BE2C (cell line): ENCODE results near the gene ALCAM.

Experiments
- DNase-seq: peaks from one replicate; pipeline ENCODE4 v3.0.0-alpha.2; 2020
- H3K27me3 ChIP-seq: fragments of 250-450 bp; sonication (Bioruptor Pico); 2 replicates; pipeline ENCODE4 v1.5.1; 2020; ENCODE audit warnings: mild to moderate bottlenecking
- H3K36me3 ChIP-seq: fragments of 250-450 bp; sonication (Bioruptor Pico); 2 replicates; pipeline ENCODE4 v1.5.1; 2020; ENCODE audit warnings: mild to moderate bottlenecking
- H3K4me1 ChIP-seq: fragments of 250-450 bp; sonication (Bioruptor Pico); 2 replicates; pipeline ENCODE4 v1.5.1; 2020
- H3K4me3 ChIP-seq: 2 replicates; pipeline ENCODE4 v1.5.1; 2011; ENCODE audit warnings: low read depth, low read length
- H3K9me3 ChIP-seq: fragments of 250-450 bp; sonication (Bioruptor Pico); 2 replicates; pipeline ENCODE4 v1.5.1; 2020
- TF ChIP-seq, protein P1 (sequence below): IDR thresholded peaks from 2 replicates; pipeline ENCODE4 v1.5.1; 2012; ENCODE audit warnings: mild to moderate bottlenecking, low read depth, low read length

ALCAM gene

DNA sequence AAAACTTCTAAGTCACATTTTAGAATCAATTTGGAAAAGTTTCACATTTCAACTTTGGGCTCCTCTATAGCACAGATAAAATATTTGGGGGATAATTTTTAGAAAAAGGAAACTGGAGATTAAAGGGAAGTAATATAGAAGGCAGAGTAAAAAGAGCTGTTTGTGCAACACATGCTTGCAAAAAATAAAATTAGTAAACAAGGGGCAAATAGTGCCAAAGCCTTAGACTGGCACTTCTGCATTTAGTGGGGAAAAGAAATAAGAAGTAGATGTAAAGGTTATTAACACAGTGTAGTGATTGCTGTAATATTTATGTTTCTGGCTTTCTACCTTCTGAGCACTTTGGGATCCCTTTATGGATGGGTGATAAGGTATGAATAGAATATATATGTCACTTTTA is 255.5 kb downstream of the ALCAM start:
- TF ChIP-seq, protein P1, sequence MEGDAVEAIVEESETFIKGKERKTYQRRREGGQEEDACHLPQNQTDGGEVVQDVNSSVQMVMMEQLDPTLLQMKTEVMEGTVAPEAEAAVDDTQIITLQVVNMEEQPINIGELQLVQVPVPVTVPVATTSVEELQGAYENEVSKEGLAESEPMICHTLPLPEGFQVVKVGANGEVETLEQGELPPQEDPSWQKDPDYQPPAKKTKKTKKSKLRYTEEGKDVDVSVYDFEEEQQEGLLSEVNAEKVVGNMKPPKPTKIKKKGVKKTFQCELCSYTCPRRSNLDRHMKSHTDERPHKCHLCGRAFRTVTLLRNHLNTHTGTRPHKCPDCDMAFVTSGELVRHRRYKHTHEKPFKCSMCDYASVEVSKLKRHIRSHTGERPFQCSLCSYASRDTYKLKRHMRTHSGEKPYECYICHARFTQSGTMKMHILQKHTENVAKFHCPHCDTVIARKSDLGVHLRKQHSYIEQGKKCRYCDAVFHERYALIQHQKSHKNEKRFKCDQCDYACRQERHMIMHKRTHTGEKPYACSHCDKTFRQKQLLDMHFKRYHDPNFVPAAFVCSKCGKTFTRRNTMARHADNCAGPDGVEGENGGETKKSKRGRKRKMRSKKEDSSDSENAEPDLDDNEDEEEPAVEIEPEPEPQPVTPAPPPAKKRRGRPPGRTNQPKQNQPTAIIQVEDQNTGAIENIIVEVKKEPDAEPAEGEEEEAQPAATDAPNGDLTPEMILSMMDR, result no peak
- DNase-seq, result no peak
- Histone ChIP-seq H3K4me3 (no peak overlapping the region), H3K27me3 (no peaks in the 10 kb centered on the region), H3K4me1 (no peaks in the 10 kb centered on the region; the same call in 1 of the 2 replicates), H3K9me3 (no peaks in the 10 kb centered on the region), H3K36me3 (no peaks in the 10 kb centered on the region)
